HCT116 (cell line): ENCODE measurements around the gene AOC3.

Experiments used
- CTCF ChIP-seq, 3 experiments: fragments of 200-600 bp in 1 of 3; sonication (generic) in 1 of 3; IDR thresholded peaks in 2 of 3; conservative IDR thresholded peaks in 1 of 3; 2 replicates each; pipeline ENCODE4 v1.5.1; 2012 to 2017; ENCODE audit warnings: low read depth in 2 of 3, low read length in 2 of 3, antibody characterized with exemption in 1 of 3, borderline replicate concordance in 1 of 3, control low read depth in 1 of 3, mild to moderate bottlenecking in 1 of 3, mixed read lengths in 1 of 3, mixed run types in 1 of 3, moderate library complexity in 1 of 3; ENCODE audit not compliant: insufficient read depth in 1 of 3
- EZH2 ChIP-seq: fragments of 200-600 bp; sonication (generic); IDR thresholded peaks from 2 replicates; pipeline ENCODE4 v1.6.1; 2017; ENCODE audit warnings: antibody characterized with exemption, mixed run types
- EZH2phosphoT487 ChIP-seq: fragments of 200-600 bp; IDR thresholded peaks from 2 replicates; pipeline ENCODE4 v1.6.1; 2018; ENCODE audit warnings: antibody characterized with exemption, borderline replicate concordance
- JUND ChIP-seq: IDR thresholded peaks from 2 replicates; pipeline ENCODE4 v1.6.1; 2012
- MAX ChIP-seq: IDR thresholded peaks from 2 replicates; pipeline ENCODE4 v1.6.1; 2012
- POLR2A ChIP-seq: IDR thresholded peaks from 2 replicates; pipeline ENCODE4 v1.7.0; 2011; ENCODE audit warnings: borderline replicate concordance; ENCODE audit not compliant: insufficient read depth, insufficient read length; ENCODE audit errors: extremely low read depth
- POLR2AphosphoS5 ChIP-seq: IDR thresholded peaks from 2 replicates; pipeline ENCODE4 v1.6.1; 2011; ENCODE audit warnings: mild to moderate bottlenecking, low read depth, low read length, moderate library complexity
- RAD21 ChIP-seq: IDR thresholded peaks from 2 replicates; pipeline ENCODE4 v1.6.1; 2012; ENCODE audit warnings: low read depth, mild to moderate bottlenecking
- SIN3A ChIP-seq: IDR thresholded peaks from 2 replicates; pipeline ENCODE4 v1.6.1; 2012; ENCODE audit warnings: low read depth
- SP1 ChIP-seq: IDR thresholded peaks from 2 replicates; pipeline ENCODE4 v1.6.1; 2012; ENCODE audit warnings: low read depth
- SRF ChIP-seq: IDR thresholded peaks from 2 replicates; pipeline ENCODE4 v1.6.1; 2012; ENCODE audit warnings: low read depth
- ZBTB33 ChIP-seq: IDR thresholded peaks from 2 replicates; pipeline ENCODE4 v1.6.1; 2011; ENCODE audit warnings: mild to moderate bottlenecking, low read length, moderate library complexity; ENCODE audit not compliant: insufficient replicate concordance; ENCODE audit errors: extremely low read depth
- ZNF274 ChIP-seq: fragments of 200-500 bp; sonication (Bioruptor generic); IDR thresholded peaks from 2 replicates; pipeline ENCODE4 v1.6.1; 2014; ENCODE audit warnings: mild to moderate bottlenecking, low read depth, low read length, inconsistent platforms
- TF ChIP-seq, protein P1 (sequence below): IDR thresholded peaks from 2 replicates; pipeline ENCODE4 v1.6.1; 2012; ENCODE audit warnings: low read depth

GRCh38 chr17:42814633-42815399, 36.2 kb upstream of the AOC3 start:
- TF ChIP-seq, protein P1, sequence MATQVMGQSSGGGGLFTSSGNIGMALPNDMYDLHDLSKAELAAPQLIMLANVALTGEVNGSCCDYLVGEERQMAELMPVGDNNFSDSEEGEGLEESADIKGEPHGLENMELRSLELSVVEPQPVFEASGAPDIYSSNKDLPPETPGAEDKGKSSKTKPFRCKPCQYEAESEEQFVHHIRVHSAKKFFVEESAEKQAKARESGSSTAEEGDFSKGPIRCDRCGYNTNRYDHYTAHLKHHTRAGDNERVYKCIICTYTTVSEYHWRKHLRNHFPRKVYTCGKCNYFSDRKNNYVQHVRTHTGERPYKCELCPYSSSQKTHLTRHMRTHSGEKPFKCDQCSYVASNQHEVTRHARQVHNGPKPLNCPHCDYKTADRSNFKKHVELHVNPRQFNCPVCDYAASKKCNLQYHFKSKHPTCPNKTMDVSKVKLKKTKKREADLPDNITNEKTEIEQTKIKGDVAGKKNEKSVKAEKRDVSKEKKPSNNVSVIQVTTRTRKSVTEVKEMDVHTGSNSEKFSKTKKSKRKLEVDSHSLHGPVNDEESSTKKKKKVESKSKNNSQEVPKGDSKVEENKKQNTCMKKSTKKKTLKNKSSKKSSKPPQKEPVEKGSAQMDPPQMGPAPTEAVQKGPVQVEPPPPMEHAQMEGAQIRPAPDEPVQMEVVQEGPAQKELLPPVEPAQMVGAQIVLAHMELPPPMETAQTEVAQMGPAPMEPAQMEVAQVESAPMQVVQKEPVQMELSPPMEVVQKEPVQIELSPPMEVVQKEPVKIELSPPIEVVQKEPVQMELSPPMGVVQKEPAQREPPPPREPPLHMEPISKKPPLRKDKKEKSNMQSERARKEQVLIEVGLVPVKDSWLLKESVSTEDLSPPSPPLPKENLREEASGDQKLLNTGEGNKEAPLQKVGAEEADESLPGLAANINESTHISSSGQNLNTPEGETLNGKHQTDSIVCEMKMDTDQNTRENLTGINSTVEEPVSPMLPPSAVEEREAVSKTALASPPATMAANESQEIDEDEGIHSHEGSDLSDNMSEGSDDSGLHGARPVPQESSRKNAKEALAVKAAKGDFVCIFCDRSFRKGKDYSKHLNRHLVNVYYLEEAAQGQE, result no peak
- TF ChIP-seq POLR2AphosphoS5 (no peak), POLR2A (no peak), EZH2phosphoT487 (no peak), RAD21 (no peak), CTCF (IDR thresholded peaks at IDR 0.05 in 2 of 3, conservative IDR thresholded peaks at IDR 0.05 in 1 of 3; ENCODE audit: borderline replicate concordance in 1 of 3, insufficient read depth in 1 of 3, low read depth in 2 of 3, low read length in 2 of 3) (no peak), ZNF274 (no peak), SP1 (no peak), SRF (no peak), EZH2 (no peak), JUND (no peak), MAX (no peak), ZBTB33 (no peak), SIN3A (no peak)
